Mucosa of descending colon (tissue), 3 donors: ENCODE data around the gene BRIX1. TPM values are rescaled to one million over a fixed set of nuclear protein-coding genes. Genes with fewer than 3 reads are reported as not detected.

Experiments
- ATAC-seq: fragments of 200-7000 bp; cut with Tn5 transposase; one replicate; pipeline ENCODE4 v1.9.1; 2020; ENCODE audit warnings: mild to moderate bottlenecking, moderate library complexity
- DNase-seq, 3 donors: peaks; one replicate each; pipeline ENCODE4 v3.0.0-alpha.2; 2020
- H3K36me3 ChIP-seq: fragments of 200-600 bp; one replicate; pipeline ENCODE4 v1.8.0; 2021; ENCODE audit warnings: low read depth, mild to moderate bottlenecking
- H3K4me1 ChIP-seq: fragments of 200-600 bp; one replicate; pipeline ENCODE4 v1.8.0; 2021; ENCODE audit warnings: low read depth, mild to moderate bottlenecking
- H3K4me3 ChIP-seq: fragments of 200-600 bp; one replicate; pipeline ENCODE4 v1.8.0; 2021; ENCODE audit warnings: mild to moderate bottlenecking
- H3K9me3 ChIP-seq: fragments of 200-600 bp; one replicate; pipeline ENCODE4 v1.8.0; 2021; ENCODE audit warnings: mild to moderate bottlenecking
- CTCF ChIP-seq: fragments of 200-600 bp; IDR thresholded peaks from one replicate; pipeline ENCODE4 v1.8.0; 2022; ENCODE audit warnings: antibody characterized with exemption, mild to moderate bottlenecking
- intact Hi-C, 2 donors: fragments of 100-400 bp; cut with DNase I in 1 of 2; cut with micrococcal nuclease in 1 of 2; formaldehyde crosslinking; loops; one replicate each; pipeline versions ENCODE4 v1.11.0 to v1.11.1; 2022; cut with DNase I, micrococcal nuclease
- long read RNA-seq, 2 donors: library from polyadenylated mRNA; unstranded; transcript quantifications; one replicate each; pipeline ENCODE4 v2.0.0, GENCODE V29; 2019 to 2021
- total RNA-seq, 3 donors: library from RNA; stranded (reverse); fragmentation: NEBNext Ultra II Directional in 2 of 3; extraction: Animal tissue kit (Norgen Biotek cat#: 25700) in 2 of 3; gene quantifications; one replicate each; pipeline versions ENCODE4 v1.2.1 to v1.2.4, GENCODE V29; 2021 to 2023
- donor health status: DM: no; HTN: no; CAD: no; lungs with moderate emphysema.
- donor health status: DM: no; HTN: no; CAD: no.
- donor health status: DM: no; HTN: yes; CAD: no.

The BRIX1 gene
- total RNA-seq, result 10 to 100 TPM; 10.7 to 19.2 (median 18.2) TPM
- long read RNA-seq, donor 1, transcript BRIX1-201 (10 exons, 1,926 nt), result major isoform, 18 of 21 reads
- long read RNA-seq, donor 1, partial matches to known transcripts, result 0 of 21 reads
- long read RNA-seq, donor 1, other reads (novel, unspliced or antisense), result 3 of 21 reads
- long read RNA-seq, donor 2, transcript BRIX1-201 (10 exons, 1,926 nt), result major isoform, 17 of 18 reads
- long read RNA-seq, donor 2, partial matches to known transcripts, result 0 of 18 reads
- long read RNA-seq, donor 2, other reads (novel, unspliced or antisense), result 1 of 18 reads

GRCh38 chr5:34915139-34915855, at the start of gene BRIX1, which contains the start of gene RAD1:
BRIX1 (plus strand) TSS chr5:34915711; CDS start chr5:34915739, 28 bp downstream.
RAD1 (minus strand) TSS chr5:34915504; CDS start chr5:34914892, 612 bp downstream.
- Histone ChIP-seq H3K4me1 (peaks cover 23% of the 10 kb centered on the region), H3K36me3 (no peaks in the 10 kb centered on the region), H3K4me3 (peak within 1 kb of the TSS; percentile 91), H3K9me3 (no peaks in the 10 kb centered on the region)
- DNase-seq, result peak; percentile 96 to 98 (median 97)
- TF ChIP-seq CTCF, result no peak
- ATAC-seq, result peak; percentile 100
- intact Hi-C loops, result no loop called here

GRCh38 chr5:34866989-34867471, 48.5 kb upstream of the BRIX1 start:
- no peak overlapping the region for H3K4me3 ChIP-seq
- ATAC-seq (peak; percentile 13), DNase-seq (peak in 1 of 3 donors; percentile 7)
- no peaks in the 10 kb centered on the region for H3K4me1 ChIP-seq
- H3K36me3 ChIP-seq, result no peaks in the 10 kb centered on the region
- no peak for TF ChIP-seq CTCF
- H3K9me3 ChIP-seq, result no peaks in the 10 kb centered on the region
- intact Hi-C loops, result no loop called here

- H3K36me3 ChIP-seq, result no peaks in the 10 kb centered on the region
- H3K4me3 ChIP-seq, result no peak overlapping the region
- DNase-seq (no peak), ATAC-seq (no peak)
- TF ChIP-seq CTCF, result no peak
- intact Hi-C loops, result no loop called here
- H3K4me1 ChIP-seq, result no peaks in the 10 kb centered on the region
- no peaks in the 10 kb centered on the region for H3K9me3 ChIP-seq
Observed at GRCh38 chr5:34867660-34868059, 47.9 kb upstream of the BRIX1 start.

GRCh38 chr5:34868791-34869190, 46.7 kb upstream of the BRIX1 start:
- Histone ChIP-seq H3K36me3 (no peaks in the 10 kb centered on the region), H3K4me3 (no peak overlapping the region), H3K9me3 (no peaks in the 10 kb centered on the region), H3K4me1 (no peaks in the 10 kb centered on the region)
- no peak for TF ChIP-seq CTCF
- intact Hi-C loops, result no loop called here
- DNase-seq, result no peak
- ATAC-seq, result no peak

- no peak for TF ChIP-seq CTCF
- Histone ChIP-seq H3K4me1 (no peaks in the 10 kb centered on the region), H3K4me3 (no peak overlapping the region), H3K36me3 (no peaks in the 10 kb centered on the region), H3K9me3 (no peaks in the 10 kb centered on the region)
- ATAC-seq, result no peak
- DNase-seq, result no peak
- intact Hi-C loops, result no loop called here
Observed at GRCh38 chr5:34869256-34869655, 46.3 kb upstream of the BRIX1 start.
